Neural progenitor cell (in vitro differentiated cells): Measurements from ENCODE around the gene C1QA.

Experiments
- EZH2 ChIP-seq: fragments of 200-600 bp; sonication (generic); IDR thresholded peaks from 2 replicates; pipeline ENCODE4 v1.6.1; 2017; ENCODE audit warnings: antibody characterized with exemption, mild to moderate bottlenecking, moderate library complexity
- TF ChIP-seq, protein P1 (sequence below): fragments of 200-600 bp; sonication (generic); IDR thresholded peaks from 2 replicates; pipeline ENCODE4 v1.5.1; 2017; ENCODE audit warnings: antibody characterized with exemption, mild to moderate bottlenecking

DNA sequence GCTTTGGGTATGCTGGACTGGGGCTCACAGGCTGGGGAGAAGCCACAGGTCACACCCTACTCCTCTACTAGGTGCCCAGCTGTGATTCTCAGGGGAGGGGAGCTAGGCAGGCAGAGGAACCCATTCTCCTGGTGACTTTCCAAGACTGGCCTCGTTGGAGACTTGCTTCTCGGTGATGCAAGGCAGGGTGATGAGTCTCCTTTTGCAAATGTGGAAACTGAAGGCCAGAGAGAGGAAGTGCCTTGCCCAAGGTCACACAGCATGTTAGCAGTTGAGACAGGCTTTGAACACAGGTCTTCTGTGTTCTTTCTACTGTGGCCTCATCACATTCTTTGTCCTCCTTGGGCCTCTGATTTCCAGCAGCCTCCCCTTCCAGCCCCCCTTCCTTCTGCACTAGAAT, 20.5 kb upstream of the C1QA start:
- TF ChIP-seq, protein P1, sequence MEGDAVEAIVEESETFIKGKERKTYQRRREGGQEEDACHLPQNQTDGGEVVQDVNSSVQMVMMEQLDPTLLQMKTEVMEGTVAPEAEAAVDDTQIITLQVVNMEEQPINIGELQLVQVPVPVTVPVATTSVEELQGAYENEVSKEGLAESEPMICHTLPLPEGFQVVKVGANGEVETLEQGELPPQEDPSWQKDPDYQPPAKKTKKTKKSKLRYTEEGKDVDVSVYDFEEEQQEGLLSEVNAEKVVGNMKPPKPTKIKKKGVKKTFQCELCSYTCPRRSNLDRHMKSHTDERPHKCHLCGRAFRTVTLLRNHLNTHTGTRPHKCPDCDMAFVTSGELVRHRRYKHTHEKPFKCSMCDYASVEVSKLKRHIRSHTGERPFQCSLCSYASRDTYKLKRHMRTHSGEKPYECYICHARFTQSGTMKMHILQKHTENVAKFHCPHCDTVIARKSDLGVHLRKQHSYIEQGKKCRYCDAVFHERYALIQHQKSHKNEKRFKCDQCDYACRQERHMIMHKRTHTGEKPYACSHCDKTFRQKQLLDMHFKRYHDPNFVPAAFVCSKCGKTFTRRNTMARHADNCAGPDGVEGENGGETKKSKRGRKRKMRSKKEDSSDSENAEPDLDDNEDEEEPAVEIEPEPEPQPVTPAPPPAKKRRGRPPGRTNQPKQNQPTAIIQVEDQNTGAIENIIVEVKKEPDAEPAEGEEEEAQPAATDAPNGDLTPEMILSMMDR = no peak
- no peak for TF ChIP-seq EZH2
